ENCODE measurements around the gene HOXB1. TPM values are rescaled to one million over a fixed set of nuclear protein-coding genes. Genes with fewer than 3 reads are reported as not detected.

The HOXB1 gene
- total RNA-seq, 2 experiments from 2014 or later, result not detected

GRCh38 chr17:48546137-48546923, 15.5 kb upstream of the HOXB1 start:
- Histone ChIP-seq H3K4me3 (ENCODE audit: low read length) (peak overlapping the region; percentile 21), H3K9me3 (ENCODE audit: control insufficient read depth in 1 of 2, insufficient read depth in 1 of 2, low read length in 2 of 2) (no peaks in the 10 kb centered on the region), H3K36me3 (ENCODE audit: insufficient read depth, low read length) (no peaks in the 10 kb centered on the region), H3K27me3 (ENCODE audit: control insufficient read depth in 1 of 2, insufficient read depth in 2 of 2, low read length in 2 of 2) (no peaks in the 10 kb centered on the region), H3K4me1 (ENCODE audit: insufficient read depth, low read length) (peaks cover 61% of the 10 kb centered on the region), H3K27ac (ENCODE audit: low read depth in 1 of 2, low read length in 2 of 2) (peak overlapping the region in 1 of 2 donors; percentile 77)
- no peak for TF ChIP-seq CTCF (IDR thresholded peaks at IDR 0.05)
- no peak for ATAC-seq (ENCODE audit: poor library complexity)
- H3K9me3 Mint-ChIP-seq, result no peaks in the 10 kb centered on the region
- intact Hi-C loops (cut with DNase I, micrococcal nuclease), result no loop called here
- H3K4me3 Mint-ChIP-seq, result peak overlapping the region; percentile 49
- ChIA-PET CTCF (interaction anchor here (1.6 kb wide), 1 partner anchor 53 kb away, joined by 8 read pairs; no protein-coding TSS in a partner anchor), POLR2A (interaction anchor here (1.0 kb wide), 1 partner anchor 9 kb away, joined by 7 read pairs; no protein-coding TSS in a partner anchor)
- peaks cover 48% of the 10 kb centered on the region for H3K4me1 Mint-ChIP-seq (ENCODE audit: low read depth)
- H3K27ac Mint-ChIP-seq, result peak overlapping the region; percentile 79
- no peak for DNase-seq
- H3K27me3 Mint-ChIP-seq, result peaks cover 57% of the 10 kb centered on the region
- H3K36me3 Mint-ChIP-seq (ENCODE audit: low read depth), result no peaks in the 10 kb centered on the region

- ChIA-PET CTCF (no interaction called here), POLR2A (no interaction called here)
- Histone ChIP-seq H3K27ac (ENCODE audit: low read depth in 1 of 2, low read length in 2 of 2) (peak overlapping the region in 1 of 2 donors; percentile 77), H3K4me3 (ENCODE audit: low read length) (peak overlapping the region; percentile 88), H3K36me3 (ENCODE audit: insufficient read depth, low read length) (no peaks in the 10 kb centered on the region), H3K9me3 (ENCODE audit: control insufficient read depth in 1 of 2, insufficient read depth in 1 of 2, low read length in 2 of 2) (no peaks in the 10 kb centered on the region), H3K27me3 (ENCODE audit: control insufficient read depth in 1 of 2, insufficient read depth in 2 of 2, low read length in 2 of 2) (no peaks in the 10 kb centered on the region), H3K4me1 (ENCODE audit: insufficient read depth, low read length) (peaks cover 67% of the 10 kb centered on the region)
- H3K4me1 Mint-ChIP-seq (ENCODE audit: low read depth), result peaks cover 53% of the 10 kb centered on the region
- H3K9me3 Mint-ChIP-seq, result no peaks in the 10 kb centered on the region
- no peak for DNase-seq
- peaks cover 63% of the 10 kb centered on the region for H3K27me3 Mint-ChIP-seq
- no peak for TF ChIP-seq CTCF (IDR thresholded peaks at IDR 0.05)
- H3K27ac Mint-ChIP-seq, result no peak overlapping the region
- intact Hi-C loops (cut with DNase I, micrococcal nuclease), result no loop called here
- peak overlapping the region; percentile 91 for H3K4me3 Mint-ChIP-seq
- no peaks in the 10 kb centered on the region for H3K36me3 Mint-ChIP-seq (ENCODE audit: low read depth)
- no peak for ATAC-seq (ENCODE audit: poor library complexity)
These were observed 14.7 kb upstream of the HOXB1 start for GRCh38 chr17:48545539-48545938.

GRCh38 chr17:48545022-48545375, 14.2 kb upstream of the HOXB1 start, which contains the start of gene HOXB2:
HOXB2 (minus strand) TSS chr17:48545109; CDS start chr17:48544911, 198 bp downstream.
- peak within 1 kb of the TSS; percentile 80 for H3K27ac Mint-ChIP-seq
- no peaks in the 10 kb centered on the region for H3K9me3 ChIP-seq (ENCODE audit: control insufficient read depth in 1 of 2, insufficient read depth in 1 of 2, low read length in 2 of 2)
- ATAC-seq (ENCODE audit: poor library complexity), result no peak
- H3K9me3 Mint-ChIP-seq, result no peaks in the 10 kb centered on the region
- ChIA-PET CTCF (no interaction called here), POLR2A (no interaction called here)
- H3K4me3 Mint-ChIP-seq, result peak within 1 kb of the TSS; percentile 91
- intact Hi-C loops (cut with DNase I, micrococcal nuclease), result no loop called here
- peak within 1 kb of the TSS; percentile 71 to 77 for H3K27ac ChIP-seq (ENCODE audit: low read depth in 1 of 2, low read length in 2 of 2)
- no peaks in the 10 kb centered on the region for H3K36me3 Mint-ChIP-seq (ENCODE audit: low read depth)
- H3K4me1 ChIP-seq (ENCODE audit: insufficient read depth, low read length), result peaks cover 70% of the 10 kb centered on the region
- TF ChIP-seq CTCF (IDR thresholded peaks at IDR 0.05), result no peak
- H3K4me3 ChIP-seq (ENCODE audit: low read length), result peak within 1 kb of the TSS; percentile 88
- H3K4me1 Mint-ChIP-seq (ENCODE audit: low read depth), result peaks cover 56% of the 10 kb centered on the region
- no peaks in the 10 kb centered on the region for H3K27me3 ChIP-seq (ENCODE audit: control insufficient read depth in 1 of 2, insufficient read depth in 2 of 2, low read length in 2 of 2)
- peaks cover 68% of the 10 kb centered on the region for H3K27me3 Mint-ChIP-seq
- DNase-seq, result no peak
- no peaks in the 10 kb centered on the region for H3K36me3 ChIP-seq (ENCODE audit: insufficient read depth, low read length)

All from CD4-positive, alpha-beta T cell (primary cell).